ENCODE results near the gene ANO2. TPM values are rescaled to one million over a fixed set of nuclear protein-coding genes. Genes with fewer than 3 reads are reported as not detected.

ANO2 gene
- total RNA-seq, 4 donors from 2014 or later = 1.4 to 3.3 (median 2.7) TPM; not detected in 1

DNA sequence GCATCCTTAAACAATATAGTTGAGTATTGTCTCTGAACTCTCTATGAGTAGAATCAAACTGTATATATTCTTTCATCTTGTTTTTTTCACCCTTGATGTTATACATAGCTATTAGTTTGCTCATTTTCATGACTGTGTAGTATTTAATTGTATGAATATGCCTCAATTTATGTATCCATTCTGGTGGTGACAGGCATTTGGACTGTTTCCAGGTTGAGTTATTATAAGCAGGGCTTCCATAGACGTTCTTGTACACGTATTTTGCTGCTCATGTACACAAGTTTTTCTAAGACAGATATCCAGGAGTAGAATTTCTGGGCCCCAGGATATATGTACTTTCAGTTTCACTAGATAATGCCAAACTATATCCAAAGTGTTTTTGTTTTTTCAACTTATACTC is 301.8 kb downstream of the ANO2 start:
- TF ChIP-seq POLR2AphosphoS5 (IDR thresholded peaks at IDR 0.05) = no peak
- no peak for TF ChIP-seq EP300 (IDR thresholded peaks at IDR 0.05; ENCODE audit: low read depth)
- TF ChIP-seq, protein P1, sequence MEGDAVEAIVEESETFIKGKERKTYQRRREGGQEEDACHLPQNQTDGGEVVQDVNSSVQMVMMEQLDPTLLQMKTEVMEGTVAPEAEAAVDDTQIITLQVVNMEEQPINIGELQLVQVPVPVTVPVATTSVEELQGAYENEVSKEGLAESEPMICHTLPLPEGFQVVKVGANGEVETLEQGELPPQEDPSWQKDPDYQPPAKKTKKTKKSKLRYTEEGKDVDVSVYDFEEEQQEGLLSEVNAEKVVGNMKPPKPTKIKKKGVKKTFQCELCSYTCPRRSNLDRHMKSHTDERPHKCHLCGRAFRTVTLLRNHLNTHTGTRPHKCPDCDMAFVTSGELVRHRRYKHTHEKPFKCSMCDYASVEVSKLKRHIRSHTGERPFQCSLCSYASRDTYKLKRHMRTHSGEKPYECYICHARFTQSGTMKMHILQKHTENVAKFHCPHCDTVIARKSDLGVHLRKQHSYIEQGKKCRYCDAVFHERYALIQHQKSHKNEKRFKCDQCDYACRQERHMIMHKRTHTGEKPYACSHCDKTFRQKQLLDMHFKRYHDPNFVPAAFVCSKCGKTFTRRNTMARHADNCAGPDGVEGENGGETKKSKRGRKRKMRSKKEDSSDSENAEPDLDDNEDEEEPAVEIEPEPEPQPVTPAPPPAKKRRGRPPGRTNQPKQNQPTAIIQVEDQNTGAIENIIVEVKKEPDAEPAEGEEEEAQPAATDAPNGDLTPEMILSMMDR (IDR thresholded peaks at IDR 0.05) = no peak
- TF ChIP-seq POLR2A (IDR thresholded peaks at IDR 0.05) = no peak
- Histone ChIP-seq H3K27ac (no peak overlapping the region), H3K36me3 (no peaks in the 10 kb centered on the region), H3K9me3 (no peaks in the 10 kb centered on the region), H3K4me1 (no peaks in the 10 kb centered on the region), H3K27me3 (no peaks in the 10 kb centered on the region), H3K4me3 (no peak overlapping the region)
- DNase-seq = no peak
- 51% methylated on average over 2 of the region's 2 CpGs for WGBS, 2 donors (ENCODE audit: low coverage in 1 of 2)
- intact Hi-C loops (cut with DNase I; ENCODE audit: low total_unique reads) = no loop called here
- in situ Hi-C loops (cut with MboI; ENCODE audit: low pct_ligation_motif_present in 1 of 4, low pct_unique_long_range_greater_than_20kb in 1 of 4, low sequenced_read_pairs in 3 of 4) = no loop called here

DNA sequence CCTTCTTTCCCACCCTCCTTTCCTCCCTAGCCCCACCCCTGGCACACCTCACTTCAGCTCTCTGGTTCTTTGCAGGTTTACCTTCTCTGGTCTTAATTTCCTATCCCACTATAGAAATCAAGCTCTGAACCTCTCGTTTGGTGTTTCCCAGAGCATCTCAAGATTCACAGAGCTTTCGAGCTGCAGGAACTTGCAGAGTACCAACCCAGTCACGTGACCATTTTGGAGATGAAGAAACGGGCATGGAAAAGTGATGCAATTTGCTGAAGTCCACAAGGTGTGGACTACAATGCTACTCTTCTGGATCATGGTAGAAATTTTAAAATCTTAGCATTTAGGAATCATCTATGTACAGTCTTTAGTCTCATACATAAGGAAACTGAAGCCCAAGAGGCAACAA is 307.4 kb downstream of the ANO2 start:
- TF ChIP-seq POLR2AphosphoS5 (IDR thresholded peaks at IDR 0.05) = no peak
- TF ChIP-seq POLR2A (IDR thresholded peaks at IDR 0.05) = no peak
- no peak for TF ChIP-seq EP300 (IDR thresholded peaks at IDR 0.05; ENCODE audit: low read depth)
- TF ChIP-seq, protein P1 (IDR thresholded peaks at IDR 0.05) = no peak
- H3K27me3 ChIP-seq = no peaks in the 10 kb centered on the region
- no peaks in the 10 kb centered on the region for H3K36me3 ChIP-seq
- WGBS, 2 donors (ENCODE audit: low coverage in 1 of 2) = 78 to 100% methylated on average over 1 to 4 of the region's 4 CpGs
- no peaks in the 10 kb centered on the region for H3K9me3 ChIP-seq
- in situ Hi-C loops (cut with MboI; ENCODE audit: low pct_ligation_motif_present in 1 of 4, low pct_unique_long_range_greater_than_20kb in 1 of 4, low sequenced_read_pairs in 3 of 4) = no loop called here
- intact Hi-C loops (cut with DNase I; ENCODE audit: low total_unique reads) = loop anchor here (1.0 kb wide), 1 partner anchor 49 kb away; no protein-coding TSS in a partner anchor
- H3K4me1 ChIP-seq = no peaks in the 10 kb centered on the region
- no peak for DNase-seq
- H3K27ac ChIP-seq = no peak overlapping the region
- H3K4me3 ChIP-seq = no peak overlapping the region

DNA sequence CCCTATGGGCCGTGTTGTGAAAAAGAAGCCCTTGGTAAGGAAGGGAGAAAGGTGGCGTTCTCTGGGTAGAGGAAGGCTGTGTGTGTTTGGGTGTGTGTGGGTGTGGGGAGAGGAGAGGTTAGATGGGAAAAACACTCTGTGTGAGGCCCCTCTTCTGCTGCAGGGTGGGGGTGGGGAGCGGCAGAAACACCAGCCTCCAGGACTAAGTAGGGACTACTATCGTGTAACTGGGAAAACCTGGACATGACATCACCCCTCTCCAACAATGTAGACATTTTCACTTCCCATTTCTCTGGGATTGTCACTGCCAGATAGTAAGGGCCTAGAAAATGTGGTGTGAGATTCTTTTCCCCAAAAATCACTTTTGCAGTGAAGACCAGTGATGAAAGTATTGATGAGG is 308.2 kb downstream of the ANO2 start:
- TF ChIP-seq POLR2A (IDR thresholded peaks at IDR 0.05) (no peak), EP300 (IDR thresholded peaks at IDR 0.05; ENCODE audit: low read depth) (no peak), POLR2AphosphoS5 (IDR thresholded peaks at IDR 0.05) (no peak)
- TF ChIP-seq, protein P1 (IDR thresholded peaks at IDR 0.05) = no peak
- Histone ChIP-seq H3K4me1 (no peaks in the 10 kb centered on the region), H3K4me3 (no peak overlapping the region), H3K36me3 (no peaks in the 10 kb centered on the region), H3K27me3 (no peaks in the 10 kb centered on the region), H3K27ac (no peak overlapping the region), H3K9me3 (no peaks in the 10 kb centered on the region)
- 79 to 91% methylated on average over 2 to 4 of the region's 4 CpGs for WGBS, 2 donors (ENCODE audit: low coverage in 1 of 2)
- intact Hi-C loops (cut with DNase I; ENCODE audit: low total_unique reads) (no loop called here), in situ Hi-C loops (cut with MboI; ENCODE audit: low pct_ligation_motif_present in 1 of 4, low pct_unique_long_range_greater_than_20kb in 1 of 4, low sequenced_read_pairs in 3 of 4) (no loop called here)
- DNase-seq = no peak

DNA sequence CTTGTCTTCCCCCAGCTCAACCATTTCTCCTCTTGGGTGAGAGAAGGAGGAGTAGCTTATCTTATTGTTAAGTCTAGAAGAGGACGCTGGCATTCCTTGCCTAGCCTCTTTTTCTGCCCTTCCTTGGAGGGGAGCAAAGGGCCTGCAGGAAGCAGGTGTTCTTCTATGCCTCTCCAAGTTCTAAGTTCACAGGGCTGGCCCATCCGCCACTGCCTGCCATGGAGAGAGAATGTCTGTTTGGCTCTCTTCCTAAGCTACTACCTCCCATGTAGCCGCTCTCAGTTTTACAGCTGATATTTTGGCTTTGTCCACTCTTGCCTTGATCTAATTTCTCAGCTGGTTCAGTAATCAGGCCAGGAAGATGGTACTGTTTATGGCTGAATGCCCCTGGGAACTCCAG is 312.0 kb downstream of the ANO2 start:
- Histone ChIP-seq H3K9me3 (no peaks in the 10 kb centered on the region), H3K27me3 (no peaks in the 10 kb centered on the region), H3K4me1 (no peaks in the 10 kb centered on the region), H3K27ac (no peak overlapping the region), H3K4me3 (no peak overlapping the region), H3K36me3 (no peaks in the 10 kb centered on the region)
- intact Hi-C loops (cut with DNase I; ENCODE audit: low total_unique reads) = no loop called here
- DNase-seq = no peak
- in situ Hi-C loops (cut with MboI; ENCODE audit: low pct_ligation_motif_present in 1 of 4, low pct_unique_long_range_greater_than_20kb in 1 of 4, low sequenced_read_pairs in 3 of 4) = no loop called here
- no peak for TF ChIP-seq POLR2A (IDR thresholded peaks at IDR 0.05)
- TF ChIP-seq EP300 (IDR thresholded peaks at IDR 0.05; ENCODE audit: low read depth) = no peak
- no peak for TF ChIP-seq POLR2AphosphoS5 (IDR thresholded peaks at IDR 0.05)
- TF ChIP-seq, protein P1 (IDR thresholded peaks at IDR 0.05) = no peak
- WGBS, 2 donors (ENCODE audit: low coverage in 1 of 2) = 48 to 59% methylated on average over 2 to 3 of the region's 3 CpGs

Data from transverse colon (tissue), 4 donors.